Vagina (tissue), 2 donors: Measurements from ENCODE around the gene ARID1B. TPM values are rescaled to one million over a fixed set of nuclear protein-coding genes. Genes with fewer than 3 reads are reported as not detected.
A peak's percentile ranks its signal among the peaks of the same experiment; 100 is the strongest.

Experiments used
- DNase-seq, 2 donors: peaks; one replicate each; pipeline ENCODE4 v3.0.0-alpha.2; 2017; ENCODE audit errors: extremely low spot score in 2 of 2
- H3K27ac ChIP-seq: fragments of 200-600 bp; sonication (generic); one replicate; pipeline ENCODE4 v1.5.1; 2019
- H3K27me3 ChIP-seq: fragments of 200-600 bp; sonication (generic); one replicate; pipeline ENCODE4 v1.5.1; 2019
- H3K36me3 ChIP-seq, 2 donors: fragments of 200-600 bp; sonication (generic); one replicate each; pipeline ENCODE4 v1.5.1; 2017 to 2019
- H3K4me1 ChIP-seq: fragments of 200-600 bp; sonication (generic); one replicate; pipeline ENCODE4 v1.5.1; 2019
- H3K4me3 ChIP-seq, 2 donors: fragments of 200-600 bp; sonication (generic); 1 replicate in 1 of 2; 2 replicates in 1 of 2; pipeline ENCODE4 v1.5.1; 2016 to 2019
- H3K9me3 ChIP-seq: fragments of 200-600 bp; sonication (generic); one replicate; pipeline ENCODE4 v1.5.1; 2019
- CTCF ChIP-seq, 3 experiments: fragments of 450-650 bp in 2 of 3; fragments of 200-600 bp in 1 of 3; sonication (generic) in 1 of 3; IDR thresholded peaks; one replicate each; pipeline ENCODE4 v1.5.1; 2017 to 2019; ENCODE audit warnings: antibody characterized with exemption in 3 of 3, mild to moderate bottlenecking in 2 of 3, moderate library complexity in 2 of 3
- POLR2A ChIP-seq, 2 donors: fragments of 450-650 bp; IDR thresholded peaks; one replicate each; pipeline ENCODE4 v1.6.1; 2017; ENCODE audit warnings: antibody characterized with exemption in 2 of 2, mild to moderate bottlenecking in 2 of 2, moderate library complexity in 2 of 2
- POLR2AphosphoS5 ChIP-seq, 2 donors: sonication (generic); formaldehyde crosslinking; IDR thresholded peaks; one replicate each; pipeline ENCODE4 v1.9.0; 2017; ENCODE audit warnings: antibody characterized with exemption in 2 of 2, mild to moderate bottlenecking in 2 of 2, low read depth in 1 of 2; ENCODE audit not compliant: insufficient read depth in 1 of 2
- intact Hi-C: fragments of 100-400 bp; cut with DNase I; formaldehyde crosslinking; loops from one replicate; pipeline ENCODE4 v1.15.1; 2023
- total RNA-seq: library from RNA; depleted of rRNA; stranded (reverse); fragments of >200 nt; gene quantifications from one replicate; pipeline ENCODE4 v1.2.3, GENCODE V29; 2016

Gene ARID1B
- 141 TPM for total RNA-seq

- intact Hi-C loops, result loop anchor here (2.0 to 10.0 kb wide), 3 partner anchors 58 to 212 kb away; no protein-coding TSS in a partner anchor
- H3K4me3 ChIP-seq, result peak within 1 kb of the TSS; percentile 91 to 92
- peaks cover 38% of the 10 kb centered on the region for H3K4me1 ChIP-seq
- no peak for DNase-seq
- H3K36me3 ChIP-seq, result no peaks in the 10 kb centered on the region
- TF ChIP-seq CTCF (IDR thresholded peaks at IDR 0.05) (no peak), POLR2AphosphoS5 (IDR thresholded peaks at IDR 0.05; ENCODE audit: insufficient read depth in 1 of 2, low read depth in 1 of 2) (peak in 1 of 2 donors; percentile 67), POLR2A (IDR thresholded peaks at IDR 0.05) (peak in 1 of 2 donors; percentile 32)
- H3K27me3 ChIP-seq, result no peaks in the 10 kb centered on the region
- H3K9me3 ChIP-seq, result no peaks in the 10 kb centered on the region
- H3K27ac ChIP-seq, result peak within 1 kb of the TSS; percentile 99
Observed at GRCh38 chr6:156776840-156777576, at the start of gene ARID1B. ARID1B (plus strand) TSS chr6:156777378; CDS start chr6:156777681, 303 bp downstream.

- Histone ChIP-seq H3K9me3 (no peaks in the 10 kb centered on the region), H3K4me3 (no peak overlapping the region), H3K4me1 (no peaks in the 10 kb centered on the region), H3K27ac (no peak overlapping the region), H3K36me3 (no peaks in the 10 kb centered on the region), H3K27me3 (no peaks in the 10 kb centered on the region)
- no peak for TF ChIP-seq CTCF (IDR thresholded peaks at IDR 0.05)
- TF ChIP-seq POLR2AphosphoS5 (IDR thresholded peaks at IDR 0.05; ENCODE audit: insufficient read depth in 1 of 2, low read depth in 1 of 2), result no peak
- TF ChIP-seq POLR2A (IDR thresholded peaks at IDR 0.05), result no peak
- intact Hi-C loops, result no loop called here
- DNase-seq, result no peak
Observed at GRCh38 chr6:156727715-156728385, 49.3 kb upstream of the ARID1B start.

GRCh38 chr6:156729248-156729647 is 47.9 kb upstream of the ARID1B start:
- H3K9me3 ChIP-seq, result no peaks in the 10 kb centered on the region
- no peak for TF ChIP-seq CTCF (IDR thresholded peaks at IDR 0.05)
- no peak for TF ChIP-seq POLR2A (IDR thresholded peaks at IDR 0.05)
- TF ChIP-seq POLR2AphosphoS5 (IDR thresholded peaks at IDR 0.05; ENCODE audit: insufficient read depth in 1 of 2, low read depth in 1 of 2), result no peak
- H3K27ac ChIP-seq, result no peak overlapping the region
- intact Hi-C loops, result no loop called here
- H3K27me3 ChIP-seq, result no peaks in the 10 kb centered on the region
- no peak for DNase-seq
- no peaks in the 10 kb centered on the region for H3K36me3 ChIP-seq
- H3K4me1 ChIP-seq, result no peaks in the 10 kb centered on the region
- H3K4me3 ChIP-seq, result no peak overlapping the region

GRCh38 chr6:156731396-156731795 is 45.8 kb upstream of the ARID1B start:
- TF ChIP-seq POLR2AphosphoS5 (IDR thresholded peaks at IDR 0.05; ENCODE audit: insufficient read depth in 1 of 2, low read depth in 1 of 2) (no peak), CTCF (IDR thresholded peaks at IDR 0.05) (no peak), POLR2A (IDR thresholded peaks at IDR 0.05) (no peak)
- Histone ChIP-seq H3K27ac (no peak overlapping the region), H3K4me3 (no peak overlapping the region), H3K36me3 (no peaks in the 10 kb centered on the region), H3K4me1 (no peaks in the 10 kb centered on the region), H3K9me3 (no peaks in the 10 kb centered on the region), H3K27me3 (no peaks in the 10 kb centered on the region)
- intact Hi-C loops, result no loop called here
- no peak for DNase-seq

- intact Hi-C loops, result no loop called here
- H3K4me1 ChIP-seq, result no peaks in the 10 kb centered on the region
- DNase-seq, result no peak
- TF ChIP-seq POLR2A (IDR thresholded peaks at IDR 0.05), result no peak
- no peak for TF ChIP-seq CTCF (IDR thresholded peaks at IDR 0.05)
- TF ChIP-seq POLR2AphosphoS5 (IDR thresholded peaks at IDR 0.05; ENCODE audit: insufficient read depth in 1 of 2, low read depth in 1 of 2), result no peak
- H3K27ac ChIP-seq, result no peak overlapping the region
- H3K36me3 ChIP-seq, result no peaks in the 10 kb centered on the region
- no peaks in the 10 kb centered on the region for H3K9me3 ChIP-seq
- H3K27me3 ChIP-seq, result no peaks in the 10 kb centered on the region
- no peak overlapping the region for H3K4me3 ChIP-seq
Observed at GRCh38 chr6:156735751-156736150, 41.4 kb upstream of the ARID1B start.
